Activated CD8-positive, alpha-beta memory T cell treated with anti-CD3 and anti-CD28 coated beads for 1 hour (primary cell): ENCODE data around the gene USP13.

Experiments used
- DNase-seq, 2 donors: peaks; one replicate each; pipeline ENCODE4 v3.0.0-alpha.2; 2020; ENCODE audit warnings: low read depth in 1 of 2; ENCODE audit errors: extremely low read depth in 1 of 2

USP13 gene

GRCh38 chr3:179837374-179837773, 184.5 kb downstream of the USP13 start:
- no peak for DNase-seq
